GM12878 (cell line): ENCODE measurements around the gene ARL14EP. TPM values are rescaled to one million over a fixed set of nuclear protein-coding genes. Genes with fewer than 3 reads are reported as not detected.

Source experiments
- ATAC-seq: fragments of 200-7000 bp; cut with Tn5 transposase; 3 replicates; pipeline ENCODE4 v1.9.1; 2020; ENCODE audit warnings: mild to moderate bottlenecking, moderate library complexity
- Bru-seq: library from RNA; stranded (reverse); fragments of 400-500 nt; gene quantifications from one replicate; lab custom pipeline; 2021; lab: Mats Ljungman, UMichigan
- BruChase-seq, 2 experiments: library from RNA; stranded (reverse); fragments of 400-500 nt; gene quantifications; one replicate each; lab custom pipeline; 2021; lab: Mats Ljungman, UMichigan
- BruUV-seq: library from RNA; stranded (reverse); fragments of 400-500 nt; replicated peaks from 2 replicates; lab custom pipeline; 2021; lab: Mats Ljungman, UMichigan
- CTCF ChIA-PET: fragments of 300-600 bp; sonication (Branson Sonifier 250); formaldehyde crosslinking; extraction: SDS; loops from one replicate; lab custom pipeline; 2021; ENCODE audit warnings: inconsistent platforms; lab: Yijun Ruan, JAX
- POLR2A ChIA-PET: fragments of 350-600 bp; formaldehyde crosslinking; extraction: SDS; loops from one replicate; lab custom pipeline; 2021; ENCODE audit warnings: inconsistent platforms; lab: Charles Lee
- RAD21 ChIA-PET: fragments of 300-600 bp; sonication (Branson Sonifier 250); formaldehyde crosslinking; loops from one replicate; lab custom pipeline; 2023; ENCODE audit warnings: antibody characterized with exemption; ENCODE audit not compliant: unreplicated experiment; lab: Charles Lee
- SMC1A ChIA-PET: fragments of 300-600 bp; sonication (Branson Sonifier 250); formaldehyde crosslinking; loops from one replicate; lab custom pipeline; 2023; ENCODE audit not compliant: unreplicated experiment, uncharacterized antibody; lab: Charles Lee
- DNase-seq: peaks from one replicate; pipeline ENCODE4 v3.0.0-alpha.2; 2011; ENCODE audit warnings: low read depth, low spot score
- FAIRE-seq: peaks from 3 replicates; lab custom pipeline; 2011; peaks lifted over from hg19 to GRCh38; lab: Jason Lieb, UNC
- H2AFZ ChIP-seq: 2 replicates; pipeline ENCODE4 v1.6.0; 2011; ENCODE audit warnings: low read depth, low read length, control low read depth; ENCODE audit not compliant: control insufficient read depth
- H3K27ac ChIP-seq: 2 replicates; pipeline ENCODE4 v1.5.1; 2011; ENCODE audit warnings: control low read depth; ENCODE audit not compliant: control insufficient read depth, insufficient read depth
- H3K27me3 ChIP-seq, 2 experiments: replicated peaks in 1 of 2; 2 replicates each; pipeline versions ENCODE4 v1.6.0 to v1.6.1; 2011; ENCODE audit warnings: low read length in 1 of 2; ENCODE audit not compliant: control insufficient read depth in 2 of 2, insufficient read depth in 2 of 2
- H3K36me3 ChIP-seq, 2 experiments: 2 replicates each; pipeline ENCODE4 v1.5.1; 2011; ENCODE audit warnings: low read length in 1 of 2; ENCODE audit not compliant: control insufficient read depth in 2 of 2, insufficient read depth in 2 of 2
- H3K4me1 ChIP-seq: 2 replicates; pipeline ENCODE4 v1.6.1; 2011; ENCODE audit warnings: mild to moderate bottlenecking, low read length, moderate library complexity, mixed read lengths; ENCODE audit not compliant: control insufficient read depth, insufficient read depth
- H3K4me2 ChIP-seq: 2 replicates; pipeline ENCODE4 v1.6.0; 2011; ENCODE audit warnings: control low read depth; ENCODE audit not compliant: control insufficient read depth, insufficient read depth
- H3K4me3 ChIP-seq: fragments of 200-600 bp; sonication (generic); 2 replicates; pipeline ENCODE4 v1.5.1; 2016
- H3K79me2 ChIP-seq: 2 replicates; pipeline ENCODE4 v1.6.0; 2011; ENCODE audit warnings: low read length; ENCODE audit not compliant: control insufficient read depth, insufficient read depth
- H3K9ac ChIP-seq: 2 replicates; pipeline ENCODE4 v1.8.0; 2011; ENCODE audit warnings: low read length, control low read depth, mixed read lengths; ENCODE audit not compliant: control insufficient read depth, insufficient read depth
- H3K9me3 ChIP-seq: replicated peaks from 3 replicates; pipeline ENCODE4 v1.5.1; 2011; ENCODE audit warnings: mild to moderate bottlenecking, low read length; ENCODE audit not compliant: control insufficient read depth, insufficient read depth
- H4K20me1 ChIP-seq: 2 replicates; pipeline ENCODE4 v1.6.0; 2011; ENCODE audit not compliant: control insufficient read depth, insufficient read depth
- CEBPZ ChIP-seq: fragments of 150-350 bp; IDR thresholded peaks from 2 replicates; pipeline ENCODE4 v1.6.1; 2016; ENCODE audit warnings: low read depth, low read length
- ESRRA ChIP-seq: IDR thresholded peaks from 2 replicates; pipeline ENCODE4 v1.6.1; 2012; ENCODE audit warnings: mild to moderate bottlenecking, low read length, improper control_type of control experiment
- MEF2A ChIP-seq: IDR thresholded peaks from 2 replicates; pipeline ENCODE4 v1.6.1; 2011; ENCODE audit warnings: low read depth, mild to moderate bottlenecking, low read length, moderate library complexity; ENCODE audit not compliant: insufficient read depth
- NFYB ChIP-seq: IDR thresholded peaks from 2 replicates; pipeline ENCODE4 v1.6.1; 2011; ENCODE audit warnings: low read depth, mild to moderate bottlenecking, low read length, improper control_type of control experiment, moderate library complexity; ENCODE audit not compliant: insufficient read depth
- NR2F1 ChIP-seq: fragments of 450-650 bp; conservative IDR thresholded peaks from 2 replicates; pipeline ENCODE4 v1.6.1; 2017; ENCODE audit warnings: mild to moderate bottlenecking
- SP1 ChIP-seq: IDR thresholded peaks from one replicate; pipeline ENCODE4 v1.6.1; 2011; ENCODE audit warnings: low read depth, low read length
- STAT3 ChIP-seq: IDR thresholded peaks from 2 replicates; pipeline ENCODE4 v1.6.1; 2011; ENCODE audit warnings: low read depth, low read length, improper control_type of control experiment
- TARDBP ChIP-seq: IDR thresholded peaks from 2 replicates; pipeline ENCODE4 v1.6.1; 2016; ENCODE audit warnings: borderline replicate concordance
- YBX1 ChIP-seq: fragments of 450-650 bp; IDR thresholded peaks from 2 replicates; pipeline ENCODE4 v1.6.1; 2016; ENCODE audit warnings: antibody characterized with exemption
- ZBTB4 ChIP-seq: fragments of 450-650 bp; formaldehyde crosslinking; IDR thresholded peaks from 2 replicates; pipeline ENCODE4 v1.4.0; 2022; ENCODE audit warnings: mild to moderate bottlenecking, moderate library complexity
- WGBS: methylation state at CpG from one replicate; pipeline ENCODE4 v1.1.6; 2016; ENCODE audit warnings: low lambda C conversion rate; ENCODE audit not compliant: insufficient replicate concordance, insufficient coverage; ENCODE audit errors: missing lambda C conversion rate; 5-methylcytosine and 5-hydroxymethylcytosine counted together
- in situ Hi-C: fragments of 300-500 bp; cut with MboI; formaldehyde crosslinking; loops from 9 replicates; pipeline ENCODE4 v1.14.3; 2018; ENCODE audit warnings: mixed read lengths
- intact Hi-C: fragments of 100-400 bp; cut with micrococcal nuclease; formaldehyde crosslinking; loops from one replicate; pipeline ENCODE4 v1.14.2; 2022; ENCODE audit not compliant: unreplicated experiment
- long read RNA-seq, 2 experiments: library from polyadenylated mRNA; unstranded; transcript quantifications; one replicate each; pipeline ENCODE4 v2.0.0, GENCODE V29; 2019 to 2020
- polyA minus RNA-seq, 3 experiments: library from RNA; depleted of rRNA, polyadenylated mRNA; stranded (reverse); fragments of >200 nt; gene quantifications; 2 replicates each; pipeline ENCODE4 v1.2.3, GENCODE V29; 2011
- polyA plus RNA-seq, 11 experiments: library from polyadenylated mRNA; depleted of rRNA in 4 of 11; unstranded in 6 of 11; stranded (reverse) in 5 of 11; fragments of >200 nt; fragmentation: Nextera tagmentation in 4 of 11; fragmentation: Illumina TruSeq in 1 of 11; extraction: Ambion mirVana in 4 of 11; extraction: Trizol in 1 of 11; gene quantifications; 1 replicate in 1 of 11; 2 replicates in 10 of 11; pipeline versions ENCODE4 v1.2.1 to v1.2.3, GENCODE V29; 2011 to 2016; ENCODE audit warnings: inconsistent platforms in 2 of 11, missing spikeins in 2 of 11, low read depth in 1 of 11
- total RNA-seq, 4 experiments: library from RNA; depleted of rRNA in 3 of 4; stranded (reverse); fragments of >200 nt in 3 of 4; fragmentation: Illumina TruSeq in 1 of 4; extraction: Trizol in 1 of 4; gene quantifications; 2 replicates each; pipeline versions ENCODE4 v1.2.1 to v1.2.3, GENCODE V29; 2013 to 2021

Gene ARL14EP
- total RNA-seq (2013; cell fraction: nucleolus; rRNA removed) = 85.2 and 89.9 TPM in 2 replicates
- total RNA-seq (2014; rRNA removed) (21.5 and 26.6 TPM in 2 replicates), total RNA-seq (2014; rRNA removed; fragmentation: Illumina TruSeq; extraction: Trizol) (28.4 and 30.0 TPM in 2 replicates), total RNA-seq (2021) (29.8 and 31.7 TPM in 2 replicates), polyA plus RNA-seq (2011; rRNA removed) (59.8 and 112 TPM in 2 replicates), polyA plus RNA-seq (2014; fragmentation: Illumina TruSeq; extraction: Trizol) (44.3 and 50.6 TPM in 2 replicates), polyA plus RNA-seq (2014; fragmentation: Nextera tagmentation; extraction: Ambion mirVana) (10 to 100 TPM; 41.3 to 56.7 TPM), polyA plus RNA-seq (2014; rRNA removed) (18.1 and 18.3 TPM in 2 replicates), polyA plus RNA-seq (2016; fragmentation: Nextera tagmentation; extraction: Ambion mirVana) (10 to 100 TPM; 48.8 to 50.8 TPM), polyA minus RNA-seq (2011; rRNA and poly(A)+ RNA removed) (16.3 and 36.1 TPM in 2 replicates), Bru-seq, nascent RNA (percentile 96 among the genes with signal in this experiment), BruChase-seq, experiment 1, labeled RNA remaining after a 6-hour chase (percentile 80 among the genes with signal in this experiment), BruChase-seq, experiment 2, labeled RNA remaining after a 2-hour chase (percentile 91 among the genes with signal in this experiment)
- polyA plus RNA-seq (2011; ENCODE audit: low read depth) = 24.9 TPM
- polyA plus RNA-seq (2011; cell fraction: cytosol; rRNA removed) = 11.6 and 16.8 TPM in 2 replicates
- 27.7 and 27.9 TPM in 2 replicates for polyA plus RNA-seq (2011; cell fraction: nucleus; rRNA removed)
- polyA plus RNA-seq (2012) = 26.8 and 33.3 TPM in 2 replicates
- polyA minus RNA-seq (2011; cell fraction: cytosol; rRNA and poly(A)+ RNA removed) = 8.3 and 14.8 TPM in 2 replicates
- 29.4 and 32.7 TPM in 2 replicates for polyA minus RNA-seq (2011; cell fraction: nucleus; rRNA and poly(A)+ RNA removed)
- long read RNA-seq, experiment 1, transcript ARL14EP-201 (4 exons, 2,430 nt) = major isoform, 21 of 30 reads
- long read RNA-seq, experiment 1, partial matches to known transcripts = 2 of 30 reads
- long read RNA-seq, experiment 1, other reads (novel, unspliced or antisense) = 5 of 30 reads
- long read RNA-seq, experiment 2, transcript ARL14EP-203 (2 exons, 587 nt) = minor isoform, 8 of 159 reads
- long read RNA-seq, experiment 2, transcript ARL14EP-201 (4 exons, 2,430 nt) = major isoform, 118 of 159 reads
- long read RNA-seq, experiment 2, partial matches to known transcripts = 20 of 159 reads
- long read RNA-seq, experiment 2, other reads (novel, unspliced or antisense) = 13 of 159 reads

GRCh38 chr11:30322826-30323710 is at the start of gene ARL14EP:
ARL14EP (plus strand) TSS chr11:30323104; CDS start chr11:30330949, 7,845 bp downstream.
- Histone ChIP-seq H3K4me1 (peaks cover 2% of the 10 kb centered on the region; the same call in 1 of the 2 replicates), H4K20me1 (no peaks in the 10 kb centered on the region), H3K9me3 (no peaks in the 10 kb centered on the region), H3K4me3 (peak within 1 kb of the TSS; percentile 100), H3K27me3 (no peaks in the 10 kb centered on the region), H2AFZ (peak within 1 kb of the TSS; percentile 87), H3K9ac (peak within 1 kb of the TSS; percentile 95), H3K27ac (peak within 1 kb of the TSS; percentile 92), H3K36me3 (no peaks in the 10 kb centered on the region), H3K79me2 (peaks cover 46% of the 10 kb centered on the region), H3K4me2 (peak within 1 kb of the TSS; percentile 92)
- ATAC-seq (peak; percentile 91), DNase-seq (peak; percentile 82), FAIRE-seq (peak; percentile 94)
- POLR2A ChIA-PET = interaction anchor here (1.1 to 7.1 kb wide), 6 partner anchors 10 to 21 kb away, joined by 3 to 42 read pairs (median 6); no protein-coding TSS in a partner anchor
- WGBS = under 1% methylated on average over 42 of the region's 51 CpGs
- RAD21 ChIA-PET = interaction anchor here (0.6 to 6.5 kb wide), 4 partner anchors 11 to 126 kb away, joined by 3 to 38 read pairs (median 10); no protein-coding TSS in a partner anchor
- intact Hi-C loops = loop anchor here (2.0 to 10.0 kb wide), 2 partner anchors 20 to 988 kb away; no protein-coding TSS in a partner anchor
- SMC1A ChIA-PET = interaction anchor here (0.9 to 10.4 kb wide), 9 partner anchors 8 to 195 kb away, joined by 3 to 71 read pairs (median 7); no protein-coding TSS in a partner anchor
- BruUV-seq = TSS peak; percentile 83
- in situ Hi-C loops = no loop called here
- CTCF ChIA-PET = interaction anchor here (0.7 to 6.3 kb wide), 10 partner anchors 8 to 443 kb away, joined by 3 to 46 read pairs (median 5); no protein-coding TSS in a partner anchor
- TF ChIP-seq ESRRA = no peak
- no peak for TF ChIP-seq CEBPZ
- peak; percentile 88 for TF ChIP-seq NR2F1
- TF ChIP-seq NFYB = peak; percentile 54; the same call in 1 of the 2 replicates
- no peak for TF ChIP-seq STAT3
- TF ChIP-seq ZBTB4 (CRISPR knock-in tag) = no peak
- TF ChIP-seq YBX1 = no peak
- peak; percentile 80 for TF ChIP-seq SP1
- TF ChIP-seq MEF2A = peak; percentile 62; the same call in 1 of the 2 replicates
- peak; percentile 82; the same call in 1 of the 2 replicates for TF ChIP-seq TARDBP
